Heart right ventricle (tissue), 16 donors: Measurements from ENCODE around the gene NGLY1. TPM values are rescaled to one million over a fixed set of nuclear protein-coding genes. Genes with fewer than 3 reads are reported as not detected.

Experiments used
- ATAC-seq, 8 donors: fragments of 200-7000 bp; cut with Tn5 transposase; one replicate each; pipeline ENCODE4 v1.9.1; 2020; ENCODE audit warnings: mild to moderate bottlenecking in 8 of 8, moderate library complexity in 8 of 8, moderate number of reproducible peaks in 1 of 8
- DNase-seq, 2 donors: peaks; one replicate each; pipeline ENCODE4 v3.0.0-alpha.2; 2020
- H3K27ac ChIP-seq, 10 donors: fragments of 200-600 bp; sonication (generic) in 2 of 10; one replicate each; pipeline versions ENCODE4 v1.5.0 to v1.8.0; 2020 to 2022; ENCODE audit warnings: mild to moderate bottlenecking in 3 of 10
- H3K27me3 ChIP-seq, 7 donors: fragments of 200-600 bp; one replicate each; pipeline ENCODE4 v1.8.0; 2021 to 2022; ENCODE audit warnings: mild to moderate bottlenecking in 2 of 7
- H3K36me3 ChIP-seq, 9 donors: fragments of 200-600 bp; sonication (generic) in 1 of 9; one replicate each; pipeline versions ENCODE4 v1.5.0 to v1.8.0; 2020 to 2022; ENCODE audit warnings: mild to moderate bottlenecking in 2 of 9
- H3K4me1 ChIP-seq, 9 donors: fragments of 200-600 bp; sonication (generic) in 1 of 9; one replicate each; pipeline versions ENCODE4 v1.5.0 to v1.8.0; 2020 to 2022; ENCODE audit warnings: mild to moderate bottlenecking in 4 of 9
- H3K4me3 ChIP-seq, 10 donors: fragments of 200-600 bp; sonication (generic) in 2 of 10; one replicate each; pipeline versions ENCODE4 v1.5.0 to v1.8.0; 2020 to 2022; ENCODE audit warnings: mild to moderate bottlenecking in 7 of 10, moderate library complexity in 2 of 10
- H3K9me3 ChIP-seq, 11 donors: fragments of 200-600 bp in 10 of 11; sonication (generic) in 2 of 11; one replicate each; pipeline versions ENCODE4 v1.5.0 to v1.8.0; 2013 to 2022; ENCODE audit warnings: mild to moderate bottlenecking in 2 of 11, control low read depth in 1 of 11, moderate library complexity in 1 of 11
- CTCF ChIP-seq, 9 donors: fragments of 200-600 bp; sonication (generic) in 2 of 9; IDR thresholded peaks; one replicate each; pipeline versions ENCODE4 v1.5.0 to v1.8.0; 2021 to 2022; ENCODE audit warnings: antibody characterized with exemption in 9 of 9, mild to moderate bottlenecking in 5 of 9, moderate library complexity in 1 of 9
- WGBS, 2 donors: extraction: QIAGEN DNeasy Blood & Tissue Kit; methylation state at CpG; one replicate each; pipeline ENCODE4 v1.1.7; 2013; ENCODE audit warnings: inconsistent platforms in 1 of 2; 5-methylcytosine and 5-hydroxymethylcytosine counted together
- intact Hi-C, 10 donors: fragments of 100-400 bp; cut with DNase I; formaldehyde crosslinking; loops; one replicate each; pipeline versions ENCODE4 v1.11.1 to v1.14.2; 2022
- polyA plus RNA-seq, 2 donors: library from polyadenylated mRNA; stranded (reverse); fragments of 200-250 nt; gene quantifications; one replicate each; pipeline ENCODE4 v1.2.3, GENCODE V29; 2013
- total RNA-seq, 10 donors: library from RNA; stranded (reverse); fragmentation: NEBNext Ultra II Directional in 3 of 10; extraction: Animal tissue kit (Norgen Biotek cat#: 25700) in 3 of 10; gene quantifications; one replicate each; pipeline versions ENCODE4 v1.2.1 to v1.2.4, GENCODE V29; 2021 to 2023
- donor health status: Arrhythmogenic right ventricular cardiomyopathy.
- donor health status: ischemic (EF 13 %, LVEDD 7.1; RV severe dilation, severe dysfunction).
- donor health status: healthy with polysubstance abuse.
- donor health status: DM: no; HTN: yes; CAD: no.
- donor health status: DM: no; HTN: no; CAD: no.
- donor health status: ischemic (EF 25% LVEDD 6.9; RV normal size, moderate dysfunction).
- donor health status: ischemic (EF 25% LVEDD 5.7; RV mildly dilated, moderate dysfunction).
- donor health status: healthy.
- donor health status: DM: yes; HTN: yes; CAD: no.
- donor health status: Ischemic cardiomyopathy.
- donor health status: ischemic (EF 35%, LVEDD 5.7; RV mildly dilated, moderate dysfunction).
- donor health status: nonischemic (EF 11% LVEDD 7.7; RV severe dilation, severe dysfunction).
- donor health status: DM: yes; HTN: yes; CAD: no.
- donor health status: PGD.
- donor health status: ischemic (EF 29% LVEDD 5.4; RV normal size, mild dysfunction).
- donor health status: nonischemic (EF 23%, LVEDD 6.1; RV moderate dilation, normal function).

Gene NGLY1
- total and polyA plus RNA-seq, 12 donors: 23.4 to 40.3 (median 27.8) TPM

- Histone ChIP-seq H3K27me3 (no peaks in the 10 kb centered on the region), H3K4me3 (no peak overlapping the region), H3K9me3 (peaks cover 0 to 31% (median 6%) of the 10 kb centered on the region in 11 donors), H3K36me3 (peaks cover 0 to 49% (median 3%) of the 10 kb centered on the region in 9 donors), H3K27ac (no peak overlapping the region), H3K4me1 (peaks cover 0 to 4% (median 0%) of the 10 kb centered on the region in 9 donors)
- TF ChIP-seq CTCF (IDR thresholded peaks at IDR 0.05): no peak
- ATAC-seq (no peak), DNase-seq (no peak)
- intact Hi-C loops: no loop called here
- WGBS, 2 donors: 98% methylated on average over 6 of the region's 6 CpGs
Observed at GRCh38 chr3:25768851-25769250, 14.4 kb downstream of the NGLY1 start.

GRCh38 chr3:25751725-25752124, 31.5 kb downstream of the NGLY1 start:
- no peak for TF ChIP-seq CTCF (IDR thresholded peaks at IDR 0.05)
- Histone ChIP-seq H3K27me3 (no peaks in the 10 kb centered on the region), H3K27ac (no peak overlapping the region), H3K36me3 (peaks cover 0 to 89% (median 19%) of the 10 kb centered on the region in 9 donors), H3K4me3 (no peak overlapping the region), H3K9me3 (no peaks in the 10 kb centered on the region), H3K4me1 (no peaks in the 10 kb centered on the region)
- ATAC-seq (no peak), DNase-seq (no peak)
- WGBS, 2 donors: 80 to 90% methylated on average over 1 of the region's 1 CpG
- intact Hi-C loops: no loop called here

GRCh38 chr3:25751048-25751447, 32.2 kb downstream of the NGLY1 start:
- Histone ChIP-seq H3K27me3 (no peaks in the 10 kb centered on the region), H3K9me3 (no peaks in the 10 kb centered on the region), H3K4me3 (no peak overlapping the region), H3K27ac (no peak overlapping the region), H3K4me1 (peaks cover 0 to 4% (median 0%) of the 10 kb centered on the region in 9 donors), H3K36me3 (peaks cover 0 to 89% (median 19%) of the 10 kb centered on the region in 9 donors)
- intact Hi-C loops: no loop called here
- 96% methylated on average over 3 of the region's 3 CpGs for WGBS, 2 donors
- TF ChIP-seq CTCF (IDR thresholded peaks at IDR 0.05): no peak
- no peak for DNase-seq
- ATAC-seq: no peak

GRCh38 chr3:25749031-25749581, 34.1 kb downstream of the NGLY1 start:
- H3K4me3 ChIP-seq: no peak overlapping the region

More at GRCh38 chr3:25749031-25749581, 34.1 kb downstream of the NGLY1 start:
- WGBS, 2 donors: 80 to 89% methylated on average over 6 of the region's 6 CpGs
- ATAC-seq (no peak), DNase-seq (no peak)
- peaks cover 0 to 95% (median 19%) of the 10 kb centered on the region in 9 donors for H3K36me3 ChIP-seq
- peaks cover 0 to 4% (median 0%) of the 10 kb centered on the region in 9 donors for H3K4me1 ChIP-seq
- intact Hi-C loops: no loop called here
- no peaks in the 10 kb centered on the region for H3K9me3 ChIP-seq
- no peak for TF ChIP-seq CTCF (IDR thresholded peaks at IDR 0.05)
- H3K27ac ChIP-seq: no peak overlapping the region
- H3K27me3 ChIP-seq: no peaks in the 10 kb centered on the region
